Activated CD8-positive, alpha-beta memory T cell treated with anti-CD3 and anti-CD28 coated beads, Interleukin-2, amount 50 U/mL, for 24 hours (primary cell): ENCODE results near the gene FNDC3A.
"Not testable (repeated sequence)": the region's sequence is repeated elsewhere in the genome, so short reads cannot be mapped to it uniquely, and the experiment has no call there.

Experiments used
- DNase-seq: peaks from one replicate; pipeline ENCODE4 v3.0.0-alpha.2; 2020; ENCODE audit errors: extremely low read depth

The FNDC3A gene

GRCh38 chr13:49134305-49134704 lies 158.6 kb downstream of the FNDC3A start:
- DNase-seq: no peak

DNA sequence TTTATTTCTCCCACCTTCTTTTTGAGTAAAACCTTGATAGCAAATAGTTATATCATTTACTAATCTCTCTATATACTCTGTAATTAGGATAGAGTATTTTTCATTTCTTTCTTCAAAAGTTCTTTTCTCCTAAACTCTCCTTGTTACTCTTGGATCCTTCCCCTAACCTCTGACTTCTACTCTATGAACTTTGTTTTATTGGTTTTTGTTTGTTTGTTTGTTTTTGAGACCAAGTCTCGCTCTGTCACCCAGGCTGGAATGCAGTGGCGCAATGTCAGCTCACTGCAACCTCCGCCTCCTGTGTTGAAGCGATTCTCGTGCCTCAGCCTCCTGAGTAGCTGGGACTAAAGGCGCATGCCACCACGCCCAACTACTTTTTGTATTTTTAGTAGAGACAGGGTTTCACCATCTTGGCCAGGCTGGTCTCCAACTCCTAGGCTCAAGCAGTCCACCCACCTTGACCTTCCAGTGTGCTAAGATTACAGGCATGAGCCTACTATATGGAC lies 161.5 kb downstream of the FNDC3A start:
- DNase-seq: not testable (repeated sequence)

DNA sequence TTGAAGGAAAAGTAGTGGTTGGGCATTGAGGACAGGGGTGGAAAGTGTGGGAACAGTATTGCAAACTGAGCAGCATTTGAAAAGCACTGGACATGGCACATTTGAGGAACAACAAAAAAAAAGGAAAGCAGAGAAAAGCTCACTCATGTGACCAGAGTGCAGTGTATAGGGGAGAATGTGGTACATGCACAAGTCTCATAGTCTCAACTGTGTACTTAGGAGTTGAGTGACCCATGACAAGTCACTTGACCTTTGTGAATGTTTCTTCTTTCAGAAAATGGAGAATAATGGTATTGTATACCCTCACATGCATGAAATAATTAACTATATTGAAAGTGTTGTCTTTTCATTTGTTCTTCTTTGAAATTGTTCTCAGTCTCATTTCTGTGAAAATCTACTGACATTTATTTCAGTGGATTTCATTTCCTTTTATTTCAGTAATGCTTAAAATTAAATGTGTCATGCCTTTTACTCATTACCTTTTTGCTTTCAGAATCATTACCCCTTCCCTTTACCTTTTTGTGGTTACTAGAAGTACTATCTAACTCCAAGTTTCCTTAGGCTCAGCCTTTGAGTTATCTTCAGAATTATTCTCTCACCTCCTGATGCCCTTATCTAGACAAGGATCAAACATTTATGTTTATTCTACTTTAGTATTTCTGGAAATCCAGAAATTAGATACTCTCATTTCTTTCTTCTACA lies 165.3 kb downstream of the FNDC3A start:
- DNase-seq: no peak

- no peak for DNase-seq
These were observed 171.2 kb downstream of the FNDC3A start for GRCh38 chr13:49146950-49147355.

- no peak for DNase-seq
These were observed 172.7 kb downstream of the FNDC3A start for GRCh38 chr13:49148405-49148804.

DNA sequence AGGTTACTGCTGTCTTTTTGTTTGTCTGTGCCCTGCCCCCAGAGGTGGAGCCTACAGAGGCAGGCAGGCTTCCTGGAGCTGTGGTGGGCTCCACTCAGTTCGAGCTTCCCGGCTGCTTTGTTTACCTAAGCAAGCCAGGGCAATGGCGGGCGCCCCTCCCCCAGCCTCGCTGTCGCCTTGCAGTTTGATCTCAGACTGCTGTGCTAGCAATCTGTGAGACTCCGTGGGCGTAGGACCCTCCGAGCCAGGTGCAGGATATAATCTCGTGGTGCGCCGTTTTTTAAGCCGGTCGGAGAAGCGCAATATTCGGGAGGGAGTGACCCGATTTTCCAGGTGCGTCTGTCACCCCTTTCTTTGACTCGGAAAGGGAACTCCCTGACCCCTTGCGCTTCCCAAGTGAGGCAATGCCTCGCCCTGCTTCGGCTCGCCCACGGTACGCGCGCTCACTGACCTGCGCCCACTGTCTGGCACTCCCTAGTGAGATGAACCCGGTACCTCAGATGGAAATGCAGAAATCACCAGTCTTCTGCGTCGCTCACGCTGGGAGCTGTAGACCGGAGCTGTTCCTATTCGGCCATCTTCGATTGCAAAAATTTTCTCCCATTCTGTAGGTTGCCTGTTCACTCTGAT lies 182.4 kb downstream of the FNDC3A start:
- DNase-seq: not testable (repeated sequence)

DNA sequence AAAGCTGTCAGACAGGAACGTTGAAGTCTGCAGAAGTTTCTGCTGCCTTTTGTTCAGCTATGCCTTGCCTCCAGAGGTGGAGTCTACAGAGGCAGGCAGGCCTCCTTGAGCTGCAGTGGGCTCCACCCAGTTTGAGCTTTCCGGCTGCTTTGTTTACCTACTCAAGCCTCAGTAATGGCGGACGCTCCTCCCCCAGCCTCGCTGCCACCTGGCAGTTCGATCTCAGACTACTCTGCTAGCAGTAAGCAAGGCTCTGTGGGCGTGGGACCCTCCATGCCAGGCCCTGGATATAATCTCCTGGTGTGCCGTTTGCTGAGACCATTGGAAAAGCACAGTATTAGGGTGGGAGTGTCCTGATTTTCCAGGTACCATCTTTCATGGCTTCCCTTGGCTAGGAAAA lies 187.4 kb downstream of the FNDC3A start:
- not testable (repeated sequence) for DNase-seq

DNA sequence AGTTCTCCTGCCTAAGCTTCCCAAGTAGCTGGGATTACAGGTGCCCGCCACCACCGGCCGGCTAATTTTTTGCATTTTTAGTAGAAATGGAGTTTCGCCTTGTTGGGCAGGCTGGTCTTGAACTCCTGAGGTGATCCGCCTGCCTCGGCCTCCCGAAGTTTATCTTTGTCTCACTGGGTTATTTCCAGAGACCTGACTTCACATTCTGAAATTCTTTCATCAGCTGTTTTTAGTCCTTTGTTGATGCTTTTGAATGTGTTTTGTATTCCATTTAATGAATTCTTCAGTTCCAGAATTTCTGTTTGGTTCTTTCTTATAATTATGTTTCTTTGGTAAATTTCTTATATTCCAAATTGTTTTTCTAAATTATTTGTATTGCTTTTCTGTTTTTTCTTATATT lies 189.0 kb downstream of the FNDC3A start:
- DNase-seq: no peak

DNA sequence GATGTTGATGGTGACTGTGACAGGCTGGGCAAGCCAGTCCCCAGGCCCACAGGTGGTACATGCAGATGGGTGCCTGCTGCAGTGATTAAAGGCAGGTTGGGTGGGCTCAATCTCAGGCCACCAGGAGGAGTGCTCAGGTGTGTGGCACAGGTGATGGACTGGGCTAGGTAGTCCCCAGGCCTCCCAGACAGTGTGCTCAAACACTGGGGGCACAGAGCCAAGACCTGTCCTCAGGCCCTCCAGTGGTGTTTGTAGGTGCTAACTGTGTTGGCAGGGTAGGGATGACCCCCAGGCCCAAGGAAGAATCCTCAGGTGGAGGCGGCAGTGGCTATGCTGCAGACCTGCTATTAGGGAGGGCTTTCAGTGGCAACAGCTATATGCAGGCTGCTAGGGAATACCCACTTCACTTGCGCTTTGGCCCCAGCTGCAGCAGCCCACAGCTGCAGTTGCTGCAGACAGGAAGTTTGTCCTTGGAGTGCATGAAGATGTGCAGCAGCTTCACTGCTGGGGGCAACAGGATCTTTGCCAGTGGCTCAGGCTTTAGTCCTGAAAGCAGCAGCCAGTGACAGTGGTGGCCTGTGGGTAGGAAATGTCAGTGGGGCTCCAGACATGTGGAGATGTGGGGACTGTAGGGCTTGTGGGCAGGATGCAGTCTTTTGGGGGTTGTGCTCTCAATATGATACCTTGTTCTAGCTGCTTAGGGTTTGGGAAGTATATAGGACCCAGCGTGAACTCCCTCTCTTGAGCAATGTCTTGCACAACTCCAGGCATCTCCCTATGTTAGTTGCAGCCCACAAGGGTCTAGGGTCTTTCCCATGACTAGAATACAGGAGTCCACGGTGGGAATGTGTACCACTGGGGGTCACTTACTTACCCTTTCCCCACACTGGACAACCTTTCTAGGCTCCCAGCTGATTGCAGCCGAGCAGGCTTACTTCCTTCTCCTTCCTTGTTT lies 190.4 kb downstream of the FNDC3A start:
- no peak for DNase-seq

GRCh38 chr13:49171359-49171758 lies 195.6 kb downstream of the FNDC3A start:
- DNase-seq: no peak

- DNase-seq: no peak
These were observed 208.1 kb downstream of the FNDC3A start for GRCh38 chr13:49183672-49184325.

- DNase-seq: no peak
These were observed 208.9 kb downstream of the FNDC3A start for GRCh38 chr13:49184621-49185020.

DNA sequence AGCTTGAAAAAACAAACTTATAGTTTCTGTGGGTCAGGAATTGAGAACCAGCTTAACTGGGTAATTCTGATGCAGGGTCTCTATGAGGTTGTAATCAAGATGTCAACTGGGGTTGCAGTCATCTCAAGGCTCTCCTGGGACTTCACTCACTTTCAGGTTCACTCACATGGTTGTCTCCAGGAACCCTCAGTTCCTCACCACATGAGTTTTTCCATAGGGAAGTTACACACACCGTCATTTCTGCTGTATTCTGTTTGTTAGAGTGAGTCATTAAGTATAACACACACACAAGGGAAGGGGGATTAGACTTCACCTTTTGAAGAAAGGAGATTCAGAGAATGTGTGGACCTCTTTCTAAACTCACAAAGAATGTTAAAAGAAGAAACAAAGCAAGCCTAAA lies 209.6 kb downstream of the FNDC3A start:
- no peak for DNase-seq

DNA sequence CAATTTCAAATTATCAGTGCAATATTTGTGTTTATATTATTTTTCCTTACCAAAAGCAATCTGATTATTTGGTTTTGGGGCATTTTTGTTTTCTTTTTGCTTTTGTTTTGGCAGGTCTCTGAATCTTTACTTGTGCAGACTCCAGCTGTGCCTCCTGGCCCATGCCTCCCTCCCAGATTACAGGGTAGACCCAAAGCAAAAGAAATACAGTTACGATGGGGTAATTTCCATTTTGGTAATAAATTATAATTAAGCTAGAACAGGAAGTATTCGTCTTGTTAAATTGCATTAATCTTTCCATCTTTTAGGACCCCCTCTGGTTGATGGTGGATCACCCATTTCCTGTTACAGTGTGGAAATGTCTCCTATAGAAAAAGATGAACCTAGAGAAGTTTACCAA lies 215.2 kb downstream of the FNDC3A start:
- no peak for DNase-seq

GRCh38 chr13:49206641-49207040 lies 230.9 kb downstream of the FNDC3A start:
- no peak for DNase-seq

GRCh38 chr13:49208619-49209018 lies 232.9 kb downstream of the FNDC3A start:
- no peak for DNase-seq

GRCh38 chr13:49210114-49210513 lies 234.4 kb downstream of the FNDC3A start:
- no peak for DNase-seq

DNA sequence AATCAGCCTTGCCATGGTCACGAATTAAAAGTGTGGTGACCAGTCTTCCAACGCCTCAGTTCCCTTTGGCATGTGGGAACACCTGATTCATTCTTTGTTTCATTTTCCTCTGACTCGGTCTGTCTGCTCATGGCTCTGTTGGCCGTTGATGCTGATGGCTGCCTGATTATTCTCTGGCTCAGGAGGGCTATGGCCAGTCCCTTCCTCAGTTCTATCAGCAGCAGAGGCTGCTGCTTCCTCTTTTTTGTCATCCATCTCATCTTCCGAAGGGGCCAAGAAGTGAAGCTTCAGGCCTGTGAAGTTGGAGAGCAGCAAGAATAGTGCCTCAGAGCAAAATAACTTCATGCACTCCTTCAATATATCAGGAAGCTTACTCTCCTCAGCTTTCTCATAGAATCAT lies 235.0 kb downstream of the FNDC3A start:
- no peak for DNase-seq

DNA sequence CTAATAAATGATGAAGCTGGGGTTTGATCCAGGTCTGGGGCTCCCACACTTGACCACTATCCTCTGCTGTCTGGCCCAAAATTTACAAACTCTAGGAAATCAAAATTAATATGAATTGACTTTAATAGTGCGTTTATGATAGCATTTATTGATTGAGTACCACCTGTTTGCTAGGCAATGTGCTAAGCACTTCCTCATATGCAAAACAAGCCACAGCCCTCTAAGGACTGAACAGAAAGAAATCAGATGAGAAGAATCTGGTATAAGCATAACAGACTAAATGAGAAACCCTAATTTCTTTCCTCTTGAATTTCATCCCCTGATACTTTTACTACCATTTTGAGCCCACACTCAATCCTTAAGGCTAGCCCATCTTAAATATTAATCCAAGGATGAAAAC lies 237.8 kb downstream of the FNDC3A start:
- DNase-seq: no peak

GRCh38 chr13:49213997-49214916 lies 238.5 kb downstream of the FNDC3A start:
- DNase-seq: no peak

GRCh38 chr13:49214917-49215376 lies 239.2 kb downstream of the FNDC3A start:
- no peak for DNase-seq
